ENCODE results near the gene GAD2.

GAD2 gene

GRCh38 chr10:26290236-26290635 lies 73.7 kb downstream of the GAD2 start:
- Histone ChIP-seq H4K8ac (ENCODE audit: low read length) (no peak overlapping the region), H3K4me1 (ENCODE audit: control insufficient read depth, insufficient read depth, low read depth, low read length) (no peaks in the 10 kb centered on the region), H3K27me3 (ENCODE audit: control insufficient read depth in 1 of 2, insufficient read depth in 1 of 2, low read length in 2 of 2) (peaks cover 0 to 8% of the 10 kb centered on the region in 2 experiments), H4K91ac (ENCODE audit: low read length) (no peak overlapping the region), H3K79me1 (replicated peaks; ENCODE audit: low read length, poor library complexity, severe bottlenecking) (no peaks in the 10 kb centered on the region), H3K4me2 (ENCODE audit: low read length, poor library complexity, severe bottlenecking) (no peak overlapping the region), H3K27ac (ENCODE audit: low read length, poor library complexity, severe bottlenecking) (no peak overlapping the region), H3K14ac (ENCODE audit: low read length in 2 of 2) (no peak overlapping the region), H2AK5ac (ENCODE audit: low read length, severe bottlenecking) (no peak overlapping the region), H3K36me3 (ENCODE audit: control insufficient read depth in 1 of 2, insufficient read depth in 2 of 2, low read depth in 1 of 2, low read length in 2 of 2) (no peaks in the 10 kb centered on the region), H3K9me3 (ENCODE audit: control insufficient read depth, low read length) (no peaks in the 10 kb centered on the region), H3K23ac (ENCODE audit: low read length in 2 of 2) (no peak overlapping the region), H2AFZ (ENCODE audit: low read depth, low read length) (no peak overlapping the region), H3K9ac (ENCODE audit: low read length) (no peak overlapping the region), H2BK5ac (ENCODE audit: low read depth, low read length, poor library complexity, severe bottlenecking) (no peak overlapping the region), H3K18ac (ENCODE audit: low read depth in 1 of 2, low read length in 2 of 2) (no peak overlapping the region), H3K4me3 (ENCODE audit: insufficient read depth in 1 of 2, low read depth in 1 of 2, low read length in 2 of 2) (no peak overlapping the region), H2BK12ac (ENCODE audit: low read length in 2 of 2) (no peak overlapping the region), H2BK120ac (ENCODE audit: low read depth, low read length) (no peak overlapping the region), H2BK15ac (ENCODE audit: low read depth, poor library complexity, severe bottlenecking) (no peak overlapping the region), H3K4ac (ENCODE audit: low read depth in 1 of 2, low read length in 2 of 2) (no peak overlapping the region)
- 50% methylated on average over 4 of the region's 4 CpGs for WGBS
- DNase-seq: no peak

- 66% methylated on average over 13 of the region's 13 CpGs for WGBS
- Histone ChIP-seq H3K18ac (ENCODE audit: low read depth in 1 of 2, low read length in 2 of 2) (no peak overlapping the region), H3K27me3 (ENCODE audit: control insufficient read depth in 1 of 2, insufficient read depth in 1 of 2, low read length in 2 of 2) (peaks cover 0 to 8% of the 10 kb centered on the region in 2 experiments), H2BK15ac (ENCODE audit: low read depth, poor library complexity, severe bottlenecking) (no peak overlapping the region), H3K9me3 (ENCODE audit: control insufficient read depth, low read length) (no peaks in the 10 kb centered on the region), H3K4me3 (ENCODE audit: insufficient read depth in 1 of 2, low read depth in 1 of 2, low read length in 2 of 2) (no peak overlapping the region), H3K4ac (ENCODE audit: low read depth in 1 of 2, low read length in 2 of 2) (no peak overlapping the region), H3K4me2 (ENCODE audit: low read length, poor library complexity, severe bottlenecking) (no peak overlapping the region), H3K23ac (ENCODE audit: low read length in 2 of 2) (no peak overlapping the region), H3K27ac (ENCODE audit: low read length, poor library complexity, severe bottlenecking) (no peak overlapping the region), H2AK5ac (ENCODE audit: low read length, severe bottlenecking) (no peak overlapping the region), H2BK120ac (ENCODE audit: low read depth, low read length) (no peak overlapping the region), H2AFZ (ENCODE audit: low read depth, low read length) (no peak overlapping the region), H2BK12ac (ENCODE audit: low read length in 2 of 2) (no peak overlapping the region), H4K91ac (ENCODE audit: low read length) (no peak overlapping the region), H2BK5ac (ENCODE audit: low read depth, low read length, poor library complexity, severe bottlenecking) (no peak overlapping the region), H4K8ac (ENCODE audit: low read length) (no peak overlapping the region), H3K79me1 (replicated peaks; ENCODE audit: low read length, poor library complexity, severe bottlenecking) (no peaks in the 10 kb centered on the region), H3K9ac (ENCODE audit: low read length) (no peak overlapping the region), H3K4me1 (ENCODE audit: control insufficient read depth, insufficient read depth, low read depth, low read length) (no peaks in the 10 kb centered on the region), H3K14ac (ENCODE audit: low read length in 2 of 2) (no peak overlapping the region), H3K36me3 (ENCODE audit: control insufficient read depth in 1 of 2, insufficient read depth in 2 of 2, low read depth in 1 of 2, low read length in 2 of 2) (no peaks in the 10 kb centered on the region)
- no peak for DNase-seq
Measured at GRCh38 chr10:26291721-26292480, 75.3 kb downstream of the GAD2 start.

- H3K23ac ChIP-seq (ENCODE audit: low read length in 2 of 2): no peak overlapping the region
- H3K27ac ChIP-seq (ENCODE audit: low read length, poor library complexity, severe bottlenecking): no peak overlapping the region
- no peak overlapping the region for H4K91ac ChIP-seq (ENCODE audit: low read length)
- H2BK15ac ChIP-seq (ENCODE audit: low read depth, poor library complexity, severe bottlenecking): no peak overlapping the region
- H3K4me3 ChIP-seq (ENCODE audit: insufficient read depth in 1 of 2, low read depth in 1 of 2, low read length in 2 of 2): no peak overlapping the region
- H3K4ac ChIP-seq (ENCODE audit: low read depth in 1 of 2, low read length in 2 of 2): no peak overlapping the region
- DNase-seq: no peak
- H3K9ac ChIP-seq (ENCODE audit: low read length): no peak overlapping the region
- no peak overlapping the region for H2BK120ac ChIP-seq (ENCODE audit: low read depth, low read length)
- no peak overlapping the region for H3K4me2 ChIP-seq (ENCODE audit: low read length, poor library complexity, severe bottlenecking)
- 54% methylated on average over 3 of the region's 3 CpGs for WGBS
- H4K8ac ChIP-seq (ENCODE audit: low read length): no peak overlapping the region
- H2BK5ac ChIP-seq (ENCODE audit: low read depth, low read length, poor library complexity, severe bottlenecking): no peak overlapping the region
- H2BK12ac ChIP-seq (ENCODE audit: low read length in 2 of 2): no peak overlapping the region
- no peak overlapping the region for H3K14ac ChIP-seq (ENCODE audit: low read length in 2 of 2)
- no peak overlapping the region for H2AFZ ChIP-seq (ENCODE audit: low read depth, low read length)
- no peaks in the 10 kb centered on the region for H3K9me3 ChIP-seq (ENCODE audit: control insufficient read depth, low read length)
- H2AK5ac ChIP-seq (ENCODE audit: low read length, severe bottlenecking): no peak overlapping the region
- H3K79me1 ChIP-seq (replicated peaks; ENCODE audit: low read length, poor library complexity, severe bottlenecking): no peaks in the 10 kb centered on the region
- H3K36me3 ChIP-seq (ENCODE audit: control insufficient read depth in 1 of 2, insufficient read depth in 2 of 2, low read depth in 1 of 2, low read length in 2 of 2): no peaks in the 10 kb centered on the region
- H3K4me1 ChIP-seq (ENCODE audit: control insufficient read depth, insufficient read depth, low read depth, low read length): no peaks in the 10 kb centered on the region
- no peak overlapping the region for H3K18ac ChIP-seq (ENCODE audit: low read depth in 1 of 2, low read length in 2 of 2)
- H3K27me3 ChIP-seq (ENCODE audit: control insufficient read depth in 1 of 2, insufficient read depth in 1 of 2, low read length in 2 of 2): peaks cover 0 to 13% of the 10 kb centered on the region in 2 experiments
Measured at GRCh38 chr10:26296360-26296759, 79.8 kb downstream of the GAD2 start.

GRCh38 chr10:26300001-26300400 lies 83.4 kb downstream of the GAD2 start:
- no peak overlapping the region for H2AFZ ChIP-seq (ENCODE audit: low read depth, low read length)
- no peak overlapping the region for H4K8ac ChIP-seq (ENCODE audit: low read length)
- no peaks in the 10 kb centered on the region for H3K79me1 ChIP-seq (replicated peaks; ENCODE audit: low read length, poor library complexity, severe bottlenecking)
- H2BK12ac ChIP-seq (ENCODE audit: low read length in 2 of 2): no peak overlapping the region
- no peak overlapping the region for H2BK120ac ChIP-seq (ENCODE audit: low read depth, low read length)
- H2BK5ac ChIP-seq (ENCODE audit: low read depth, low read length, poor library complexity, severe bottlenecking): no peak overlapping the region
- no peak overlapping the region for H3K4ac ChIP-seq (ENCODE audit: low read depth in 1 of 2, low read length in 2 of 2)
- peaks cover 0 to 5% of the 10 kb centered on the region in 2 experiments for H3K27me3 ChIP-seq (ENCODE audit: control insufficient read depth in 1 of 2, insufficient read depth in 1 of 2, low read length in 2 of 2)
- no peak overlapping the region for H2BK15ac ChIP-seq (ENCODE audit: low read depth, poor library complexity, severe bottlenecking)
- no peak overlapping the region for H3K4me2 ChIP-seq (ENCODE audit: low read length, poor library complexity, severe bottlenecking)
- no peaks in the 10 kb centered on the region for H3K4me1 ChIP-seq (ENCODE audit: control insufficient read depth, insufficient read depth, low read depth, low read length)
- no peak for DNase-seq
- H3K36me3 ChIP-seq (ENCODE audit: control insufficient read depth in 1 of 2, insufficient read depth in 2 of 2, low read depth in 1 of 2, low read length in 2 of 2): no peaks in the 10 kb centered on the region
- no peak overlapping the region for H4K91ac ChIP-seq (ENCODE audit: low read length)
- WGBS: no CpG with 5 or more reads among the region's 2 CpGs
- H3K23ac ChIP-seq (ENCODE audit: low read length in 2 of 2): no peak overlapping the region
- no peak overlapping the region for H3K9ac ChIP-seq (ENCODE audit: low read length)
- no peak overlapping the region for H3K4me3 ChIP-seq (ENCODE audit: insufficient read depth in 1 of 2, low read depth in 1 of 2, low read length in 2 of 2)
- H3K18ac ChIP-seq (ENCODE audit: low read depth in 1 of 2, low read length in 2 of 2): no peak overlapping the region
- no peak overlapping the region for H3K14ac ChIP-seq (ENCODE audit: low read length in 2 of 2)
- H3K27ac ChIP-seq (ENCODE audit: low read length, poor library complexity, severe bottlenecking): no peak overlapping the region
- H2AK5ac ChIP-seq (ENCODE audit: low read length, severe bottlenecking): no peak overlapping the region
- no peaks in the 10 kb centered on the region for H3K9me3 ChIP-seq (ENCODE audit: control insufficient read depth, low read length)
